Activated CD8-positive, alpha-beta memory T cell treated with anti-CD3 and anti-CD28 coated beads for 1 hour (primary cell): ENCODE measurements around the gene IFNA13.

ENCODE experiments used
- DNase-seq, 2 donors: peaks; one replicate each; pipeline ENCODE4 v3.0.0-alpha.2; 2020; ENCODE audit warnings: low read depth in 1 of 2; ENCODE audit errors: extremely low read depth in 1 of 2

The IFNA13 gene

DNA sequence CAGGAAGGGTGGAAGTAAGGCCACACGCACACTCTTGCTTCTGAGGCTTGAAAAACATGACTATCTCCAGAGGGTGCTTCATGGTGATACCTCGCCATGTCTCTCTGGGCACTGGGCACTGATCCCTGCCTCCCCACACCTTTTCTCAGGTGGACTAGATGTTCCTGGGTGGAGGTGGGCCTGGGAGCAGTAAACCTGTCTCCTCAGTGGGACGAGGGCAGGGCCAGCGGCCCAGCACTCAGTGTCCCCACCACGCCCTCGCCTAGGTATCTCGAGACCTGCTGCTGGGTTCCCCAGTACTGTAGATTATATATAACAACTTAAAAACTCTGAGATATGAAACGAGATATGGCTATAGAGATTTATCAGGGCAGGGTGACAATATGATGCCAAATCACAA is 5.6 kb downstream of the IFNA13 start:
- DNase-seq, result no peak

GRCh38 chr9:21357479-21358460 is 10.1 kb downstream of the IFNA13 start:
- DNase-seq, result no peak

GRCh38 chr9:21350787-21351186 is 17.1 kb downstream of the IFNA13 start, which contains the start of gene IFNA6:
Gene IFNA6, minus strand, starts transcription at chr9:21350887. Its CDS starts 0 bp downstream, at chr9:21350887.
- DNase-seq, result no peak

GRCh38 chr9:21348430-21348970 is 19.4 kb downstream of the IFNA13 start:
- no peak for DNase-seq

DNA sequence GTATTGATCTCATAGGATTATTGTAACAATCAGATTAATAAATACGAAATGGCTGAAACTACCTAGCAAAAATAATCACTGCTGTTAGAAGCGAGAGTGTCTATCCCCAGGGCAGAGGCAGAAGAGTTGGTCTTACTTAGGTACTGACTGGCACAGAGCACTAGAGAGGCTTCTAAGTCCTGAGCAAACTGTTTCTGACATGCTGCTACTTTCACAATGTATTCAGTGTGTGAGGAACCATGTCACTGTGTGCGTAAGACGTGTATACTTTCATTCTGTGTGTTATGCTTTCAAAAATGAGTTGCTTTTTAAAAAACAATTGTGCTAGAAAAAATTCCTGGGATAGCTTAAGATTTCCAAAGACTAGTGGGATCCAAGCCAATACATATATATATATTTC is 27.1 kb downstream of the IFNA13 start:
- DNase-seq, result no peak

DNA sequence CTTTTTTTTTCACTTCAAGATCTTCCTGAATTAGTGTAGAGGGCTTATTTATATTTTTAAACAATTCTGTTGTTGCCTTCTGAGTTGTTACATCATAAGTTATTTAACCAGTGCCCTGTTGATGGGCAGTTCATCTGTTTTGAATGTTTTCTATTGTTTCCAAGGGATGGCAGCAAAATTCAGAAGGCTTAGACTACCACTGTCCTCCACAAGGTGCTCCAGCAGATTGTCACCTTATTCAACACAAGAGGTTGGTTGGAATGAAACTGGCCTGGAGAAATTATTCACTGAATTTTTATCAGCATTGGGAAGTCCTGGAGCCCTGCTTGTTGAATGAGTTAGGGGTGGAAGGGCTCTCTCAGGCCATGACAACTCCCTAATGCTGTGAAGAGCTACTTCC is 31.4 kb downstream of the IFNA13 start:
- DNase-seq, result no peak

DNA sequence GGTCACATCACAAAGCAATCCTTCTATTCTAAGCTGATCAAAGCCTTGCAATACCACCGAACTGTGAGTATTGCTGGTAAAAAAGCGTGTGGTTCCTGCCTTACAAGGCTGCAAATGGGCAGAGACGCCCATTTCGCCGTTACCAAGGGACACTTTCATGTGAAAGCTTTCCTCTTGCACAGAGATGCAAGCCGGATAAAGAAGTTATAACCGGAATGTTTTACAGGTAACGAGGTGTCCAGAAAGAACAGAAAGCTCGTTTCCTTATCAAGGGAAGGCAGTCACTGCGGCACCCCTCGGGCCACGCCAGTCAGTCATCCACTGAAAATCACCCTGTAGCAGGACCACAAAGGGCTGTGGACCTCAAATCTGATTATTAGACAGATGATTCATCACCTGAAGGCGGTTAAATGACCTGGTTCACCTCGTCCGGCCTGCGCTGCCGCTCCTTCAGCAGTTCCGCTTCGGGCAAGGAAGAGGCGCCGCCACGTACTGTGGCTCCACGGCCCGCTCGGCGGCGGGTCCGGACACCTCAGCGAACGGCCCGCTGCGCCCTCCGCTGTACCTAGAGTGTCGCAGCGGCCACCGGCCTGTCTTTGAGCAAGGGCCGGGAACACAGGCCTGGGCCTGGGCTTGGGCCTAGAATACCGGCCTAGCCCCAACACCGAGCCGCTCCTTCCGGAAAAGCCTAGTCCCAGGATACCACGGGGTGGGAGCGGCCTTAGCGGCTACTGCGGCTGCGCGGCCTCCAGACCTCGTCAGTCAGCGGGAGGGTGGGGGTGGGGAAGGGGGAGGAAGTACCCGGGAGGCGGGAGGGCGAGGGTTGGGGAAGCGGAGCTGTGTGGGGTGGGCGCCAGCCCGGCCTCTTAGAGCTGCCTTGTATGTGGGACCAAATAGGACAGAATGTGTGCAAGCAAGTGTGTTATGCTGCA is 32.9 kb downstream of the IFNA13 start, which contains the start of gene KLHL9:
TSS of gene KLHL9 (minus strand) at position 704 of the 932 bp plus-strand sequence. CDS start at position 159, 545 bp downstream.
- peak; percentile 70 to 76 for DNase-seq

DNA sequence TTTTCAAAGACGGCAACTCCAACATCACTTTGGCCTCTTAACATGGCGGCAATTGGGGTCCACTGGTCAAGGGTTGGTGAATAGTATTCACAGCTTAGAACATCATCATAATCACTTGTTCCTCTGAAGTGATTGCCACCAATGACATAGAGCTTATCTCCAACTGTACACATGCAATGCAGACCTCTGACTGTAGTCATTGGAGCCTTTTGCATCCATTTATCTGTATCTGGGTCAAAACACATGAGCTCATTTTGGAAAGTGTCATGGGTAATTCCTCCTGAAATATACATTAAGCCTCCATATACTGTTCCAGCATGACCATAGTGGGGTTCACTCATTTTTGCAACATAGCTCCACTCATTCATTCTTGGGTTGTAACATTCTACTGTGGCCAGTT is 34.6 kb downstream of the IFNA13 start:
- no peak for DNase-seq

- DNase-seq, result no peak
Observed at GRCh38 chr9:21331676-21332402, 36.0 kb downstream of the IFNA13 start.

DNA sequence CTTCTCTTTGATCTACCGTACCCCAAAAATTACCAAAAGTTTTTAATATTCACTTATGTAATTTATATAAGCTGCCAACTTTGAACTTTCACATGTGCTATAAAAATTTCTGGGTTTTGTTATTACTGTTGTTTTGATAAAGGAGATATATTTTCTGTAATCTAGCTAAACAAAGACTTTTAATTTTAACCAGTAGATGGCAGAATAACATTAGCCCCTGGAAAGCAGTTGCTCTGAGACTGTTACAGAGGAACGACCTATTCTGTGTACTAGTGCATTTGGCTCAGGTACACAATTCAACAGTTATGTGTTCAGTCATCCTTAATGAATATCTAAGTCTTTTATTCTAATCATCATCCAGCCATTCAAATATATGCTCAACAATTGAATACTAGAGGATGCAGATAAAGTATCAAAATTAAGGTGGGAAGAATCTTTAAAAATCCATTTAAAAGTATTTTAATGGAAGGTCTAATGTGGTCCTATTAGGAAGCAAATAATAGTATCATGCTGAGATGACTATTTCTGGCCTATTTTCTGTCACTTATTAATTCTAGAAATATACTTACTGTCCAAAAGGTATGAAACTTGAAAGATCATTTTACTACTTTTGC is 41.2 kb downstream of the IFNA13 start:
- no peak for DNase-seq

DNA sequence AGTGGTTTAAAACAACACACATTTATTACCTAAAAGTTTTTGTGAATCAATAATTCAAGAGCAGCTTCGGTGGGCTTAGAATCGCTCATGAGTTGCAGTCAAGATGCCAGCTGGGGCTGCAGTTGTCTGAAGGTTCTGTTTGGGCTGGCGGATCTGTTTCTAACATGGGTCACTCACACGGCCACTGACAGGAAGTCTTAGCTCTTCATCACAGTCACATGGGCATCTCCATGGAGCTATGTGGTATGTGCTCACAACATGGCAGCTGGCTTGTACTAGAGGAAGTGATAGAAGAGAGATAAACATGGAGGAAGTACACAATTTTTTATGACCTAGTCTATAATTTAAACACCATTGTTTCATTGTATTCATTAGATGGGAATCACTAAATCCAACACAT is 43.8 kb downstream of the IFNA13 start:
- DNase-seq, result no peak

GRCh38 chr9:21322911-21323461 is 44.9 kb downstream of the IFNA13 start:
- no peak for DNase-seq

DNA sequence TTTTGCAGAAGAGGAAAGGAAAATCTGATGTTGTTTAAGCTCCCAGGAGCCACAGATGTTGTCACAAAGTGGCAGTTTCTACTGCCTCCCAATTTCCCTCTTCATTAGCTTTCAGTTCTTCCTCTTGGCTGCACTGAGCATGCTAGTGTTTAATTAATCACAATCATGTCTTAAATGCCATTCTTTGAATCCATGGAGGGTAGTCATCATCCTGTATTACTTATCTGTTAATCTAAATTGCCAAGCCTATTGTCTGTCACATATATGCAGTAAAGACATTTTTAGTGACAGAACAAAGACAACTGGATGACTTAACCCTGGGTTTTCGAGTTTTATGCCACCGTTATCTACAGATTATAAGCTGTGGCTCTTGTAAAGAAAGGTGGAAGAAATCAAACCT is 47.4 kb downstream of the IFNA13 start:
- DNase-seq, result no peak

DNA sequence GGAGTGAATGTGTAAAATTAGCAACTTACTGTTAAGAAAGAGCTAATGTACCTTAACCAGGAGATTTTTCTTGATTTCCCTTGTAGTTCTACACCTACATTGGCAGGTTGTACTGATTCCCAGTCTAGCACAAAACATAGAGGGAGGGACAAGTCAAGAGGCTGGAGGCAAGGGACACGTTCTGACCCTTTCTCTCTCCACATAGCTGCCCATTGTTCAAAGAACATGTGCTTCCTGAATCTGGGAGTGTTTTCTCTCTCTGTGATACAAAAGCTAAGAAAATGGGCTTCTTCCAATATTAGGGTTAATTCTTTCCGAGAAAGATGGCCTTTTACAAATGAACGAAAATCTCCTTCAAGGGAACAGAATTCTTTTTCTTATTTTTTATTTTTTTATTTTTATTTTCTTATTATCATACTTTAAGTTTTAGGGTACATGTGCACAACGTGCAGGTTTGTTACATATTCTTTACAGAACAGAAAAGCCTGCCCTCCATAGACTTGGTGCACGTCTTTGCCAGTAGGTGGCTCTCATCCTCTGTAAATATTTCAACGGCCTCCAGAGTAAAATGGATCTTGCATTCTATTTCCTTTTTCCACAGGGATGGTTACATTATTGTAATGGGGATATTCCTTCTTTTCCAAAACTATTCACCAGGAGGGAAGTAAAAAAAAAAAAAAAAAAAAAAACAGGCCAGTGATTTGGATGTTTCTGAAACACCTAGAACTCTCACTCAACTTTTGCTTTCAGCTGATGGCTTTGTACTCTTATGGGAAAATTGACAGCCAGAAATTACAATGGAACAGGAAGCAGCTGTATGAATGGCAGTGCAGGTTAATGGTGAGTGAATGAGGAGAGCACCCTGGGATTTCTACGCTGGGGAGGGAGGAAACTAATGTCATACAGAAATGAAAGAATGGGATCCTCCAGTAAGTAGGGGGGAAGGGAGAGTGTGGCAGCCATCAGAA is 49.6 kb downstream of the IFNA13 start:
- no peak for DNase-seq
